Type B pancreatic cell (in vitro differentiated cells): ENCODE measurements around the gene PROCA1. TPM values are rescaled to one million over a fixed set of nuclear protein-coding genes. Genes with fewer than 3 reads are reported as not detected.
A peak's percentile ranks its signal among the peaks of the same experiment; 100 is the strongest.
"Not testable (repeated sequence)": the region's sequence is repeated elsewhere in the genome, so short reads cannot be mapped to it uniquely, and the experiment has no call there.

Experiments
- DNase-seq: peaks from one replicate; pipeline ENCODE4 v3.0.0; 2021; ENCODE audit warnings: mixed read lengths; ENCODE audit not compliant: unreplicated experiment; ENCODE audit errors: extremely low spot score
- H3K27ac Mint-ChIP-seq: 2 replicates; pipeline ENCODE4 v1.8.0; 2021; ENCODE audit warnings: mild to moderate bottlenecking, mixed read lengths
- H3K27me3 Mint-ChIP-seq: 2 replicates; pipeline ENCODE4 v1.8.0; 2021; ENCODE audit warnings: mixed read lengths
- H3K36me3 Mint-ChIP-seq: 2 replicates; pipeline ENCODE4 v1.8.0; 2021; ENCODE audit warnings: mixed read lengths
- H3K4me1 Mint-ChIP-seq: one replicate; pipeline ENCODE4 v1.8.0; 2021; ENCODE audit warnings: mixed read lengths; ENCODE audit not compliant: unreplicated experiment
- H3K4me3 Mint-ChIP-seq: 2 replicates; pipeline ENCODE4 v1.8.0; 2021; ENCODE audit warnings: mild to moderate bottlenecking, mixed read lengths
- H3K9me3 Mint-ChIP-seq: 2 replicates; pipeline ENCODE4 v1.8.0; 2021; ENCODE audit warnings: mixed read lengths
- CTCF ChIP-seq: fragments of 200-600 bp; sonication (generic); conservative IDR thresholded peaks from 2 replicates; pipeline ENCODE4 v1.5.0; 2021; ENCODE audit warnings: antibody characterized with exemption, mild to moderate bottlenecking
- total RNA-seq: library from RNA; stranded (reverse); gene quantifications from 2 replicates; pipeline ENCODE4 v1.2.1, GENCODE V29; 2021; ENCODE audit warnings: low replicate concordance

Gene PROCA1
- total RNA-seq, 1 donor from 2014 or later: 9.2 TPM

DNA sequence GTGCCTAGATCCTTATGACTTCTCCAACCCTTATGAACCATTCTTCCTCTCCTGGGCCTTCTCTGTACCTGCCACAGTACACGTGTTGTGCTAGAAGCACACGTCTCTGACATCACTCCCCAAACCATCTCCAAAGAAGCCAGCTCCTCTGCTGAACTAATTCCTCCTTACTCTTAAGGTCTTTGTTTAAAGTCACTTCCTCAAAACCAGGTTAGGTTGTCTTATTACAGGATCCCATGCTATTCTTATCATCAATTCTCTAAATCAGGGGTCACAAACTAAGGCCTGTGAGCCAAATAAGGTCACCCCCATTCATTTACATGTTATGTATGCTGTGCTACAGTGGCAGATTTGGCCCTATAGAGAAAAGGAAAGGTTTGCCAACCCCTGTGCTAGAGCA lies 45.7 kb downstream of the PROCA1 start:
- no peaks in the 10 kb centered on the region for H3K9me3 Mint-ChIP-seq
- DNase-seq: no peak
- TF ChIP-seq CTCF: no peak
- no peak overlapping the region for H3K4me3 Mint-ChIP-seq
- H3K4me1 Mint-ChIP-seq: peaks cover 40% of the 10 kb centered on the region
- H3K36me3 Mint-ChIP-seq: peaks cover 18% of the 10 kb centered on the region
- H3K27me3 Mint-ChIP-seq: no peaks in the 10 kb centered on the region
- no peak overlapping the region for H3K27ac Mint-ChIP-seq

- Mint-ChIP-seq H3K27me3 (no peaks in the 10 kb centered on the region), H3K4me3 (peak overlapping the region; percentile 100)
Measured at GRCh38 chr17:28663723-28664122, 48.0 kb downstream of the PROCA1 start.

DNA sequence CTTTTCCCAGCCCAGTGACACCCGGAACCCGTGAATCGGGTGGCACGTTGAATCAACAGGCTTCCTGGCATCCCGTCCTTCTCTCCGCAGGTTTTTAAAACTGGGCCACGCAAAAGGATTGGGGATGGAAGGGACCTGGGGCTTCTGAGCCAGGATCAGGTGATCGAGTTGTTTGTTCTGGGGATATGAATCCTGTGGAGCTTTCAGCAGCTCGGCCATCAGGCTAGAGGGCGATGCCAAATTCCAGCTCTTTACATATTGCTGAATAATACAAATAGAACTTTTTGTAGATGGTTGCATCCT lies 49.2 kb downstream of the PROCA1 start:
- H3K27ac Mint-ChIP-seq: peak overlapping the region; percentile 99
- peaks cover 32% of the 10 kb centered on the region for H3K4me1 Mint-ChIP-seq
- no peaks in the 10 kb centered on the region for H3K27me3 Mint-ChIP-seq
- no peak for TF ChIP-seq CTCF
- peak overlapping the region; percentile 100 for H3K4me3 Mint-ChIP-seq
- no peak for DNase-seq
- no peaks in the 10 kb centered on the region for H3K9me3 Mint-ChIP-seq
- peaks cover 22% of the 10 kb centered on the region for H3K36me3 Mint-ChIP-seq

More at GRCh38 chr17:28663723-28664122, 48.0 kb downstream of the PROCA1 start:
- DNase-seq: no peak
- no peak for TF ChIP-seq CTCF
- Mint-ChIP-seq H3K9me3 (no peaks in the 10 kb centered on the region), H3K36me3 (peaks cover 20% of the 10 kb centered on the region), H3K4me1 (peaks cover 44% of the 10 kb centered on the region), H3K27ac (peak overlapping the region; percentile 99)

DNA sequence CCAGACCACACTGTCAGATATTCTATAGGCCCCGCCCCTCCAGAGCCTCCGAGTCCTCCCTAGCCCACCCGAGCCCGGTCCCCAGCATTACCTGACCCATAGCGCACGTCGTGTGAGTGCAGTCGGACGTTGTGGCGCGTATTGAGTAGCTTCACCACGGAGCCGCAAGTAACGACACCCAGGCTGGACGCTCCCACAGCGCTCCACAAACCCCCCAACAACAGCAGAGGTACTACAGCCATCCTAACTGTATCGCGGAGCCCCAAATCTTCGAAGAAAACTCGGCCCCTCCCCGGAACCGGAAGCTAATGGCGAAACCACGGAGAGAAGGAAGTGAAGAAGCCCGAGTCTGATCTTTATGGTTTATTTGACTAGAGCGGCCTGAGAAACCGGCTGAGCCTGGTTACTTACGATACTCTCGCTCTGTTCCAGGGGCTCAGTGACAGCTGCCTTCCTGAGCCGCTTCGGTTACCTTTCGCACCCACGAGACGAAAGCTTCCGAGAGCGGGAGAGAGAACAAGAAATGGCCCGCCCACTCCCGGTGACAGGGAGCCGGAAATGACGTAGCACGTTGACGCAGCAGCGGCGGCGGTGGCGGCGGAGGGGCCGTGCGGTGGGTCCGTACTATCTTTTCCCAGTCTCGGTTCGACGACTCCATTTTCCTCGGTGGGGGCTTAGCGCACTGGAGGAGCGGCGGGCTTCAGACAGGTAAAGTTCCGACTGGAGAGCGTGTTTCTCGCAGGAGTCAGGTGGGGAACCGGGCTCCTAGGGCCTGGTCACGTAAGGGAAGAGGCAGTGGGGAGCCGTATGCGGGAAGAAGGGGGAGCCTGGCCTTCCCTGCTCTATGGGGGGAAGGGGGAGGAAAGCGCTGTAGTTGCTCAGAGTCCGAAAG lies 49.8 kb downstream of the PROCA1 start, which contains the start of the genes SDF2 and SUPT6H:
Gene SDF2 (minus strand): TSS at position 272 of the 892 bp plus-strand sequence. CDS start 30 bp downstream, at position 242.
Gene SUPT6H (plus strand): TSS at position 571 of the 892 bp plus-strand sequence. CDS start 11,197 bp downstream, outside the sequence.
- Mint-ChIP-seq H3K9me3 (no peaks in the 10 kb centered on the region), H3K4me3 (peak within 1 kb of the TSS; percentile 100), H3K36me3 (peaks cover 20% of the 10 kb centered on the region), H3K27ac (peak within 1 kb of the TSS; percentile 99), H3K4me1 (peaks cover 31% of the 10 kb centered on the region), H3K27me3 (no peaks in the 10 kb centered on the region)
- no peak for TF ChIP-seq CTCF
- peak; percentile 93 for DNase-seq

DNA sequence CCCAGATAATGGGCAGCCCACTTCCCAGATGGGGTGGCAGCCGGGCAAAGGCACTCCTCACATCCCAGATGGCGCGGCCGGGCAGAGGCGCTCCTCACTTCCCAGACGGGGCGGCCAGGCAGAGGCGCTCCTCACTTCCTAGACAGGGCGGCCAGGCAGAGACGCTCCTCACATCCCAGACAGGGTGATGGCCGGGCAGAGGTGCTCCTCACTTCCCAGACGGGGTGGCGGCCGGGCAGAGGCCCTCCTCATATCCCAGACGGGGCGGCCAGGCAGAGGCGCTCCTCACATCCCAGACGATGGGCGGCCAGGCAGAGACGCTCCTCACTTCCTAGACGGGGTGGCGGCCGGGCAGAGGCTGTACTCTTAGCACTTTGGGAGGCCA lies 52.2 kb downstream of the PROCA1 start:
- H3K27ac Mint-ChIP-seq: peak overlapping the region; percentile 51
- not testable (repeated sequence) for H3K27me3 Mint-ChIP-seq, H3K9me3 Mint-ChIP-seq, H3K4me3 Mint-ChIP-seq, DNase-seq
- peaks cover 25% of the 10 kb centered on the region for H3K4me1 Mint-ChIP-seq
- peaks cover 18% of the 10 kb centered on the region for H3K36me3 Mint-ChIP-seq

GRCh38 chr17:28658766-28659496 lies 52.8 kb downstream of the PROCA1 start:
- not testable (repeated sequence) for H3K9me3 Mint-ChIP-seq, H3K27ac Mint-ChIP-seq, DNase-seq, H3K27me3 Mint-ChIP-seq, H3K4me3 Mint-ChIP-seq
- Mint-ChIP-seq H3K4me1 (peaks cover 22% of the 10 kb centered on the region), H3K36me3 (peaks cover 18% of the 10 kb centered on the region)

DNA sequence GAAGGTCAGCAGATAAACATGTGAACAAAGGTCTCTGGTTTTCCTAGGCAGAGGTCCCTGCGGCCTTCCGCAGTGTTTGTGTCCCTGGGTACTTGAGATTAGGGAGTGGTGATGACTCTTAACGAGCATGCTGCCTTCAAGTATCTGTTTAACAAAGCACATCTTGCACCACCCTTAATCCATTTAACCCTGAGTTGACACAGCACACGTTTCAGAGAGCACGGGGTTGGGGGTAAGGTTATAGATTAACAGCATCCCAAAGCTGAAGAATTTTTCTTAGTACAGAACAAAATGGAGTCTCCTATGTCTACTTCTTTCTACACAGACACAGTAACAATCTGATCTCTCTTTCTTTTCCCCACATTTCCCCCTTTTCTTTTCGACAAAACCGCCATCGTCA lies 53.3 kb downstream of the PROCA1 start:
- not testable (repeated sequence) for H3K27ac Mint-ChIP-seq, H3K9me3 Mint-ChIP-seq, H3K27me3 Mint-ChIP-seq, H3K4me3 Mint-ChIP-seq, DNase-seq
- Mint-ChIP-seq H3K36me3 (peaks cover 18% of the 10 kb centered on the region), H3K4me1 (peaks cover 16% of the 10 kb centered on the region)
